ENCODE results near the gene AGPAT2.

AGPAT2 gene

GRCh38 chr9:136700959-136701667 lies 13.9 kb upstream of the AGPAT2 start:
- H3K4me3 ChIP-seq (ENCODE audit: low read depth, low read length), result no peak overlapping the region
- DNase-seq (ENCODE audit: low read depth), result no peak
- TF ChIP-seq, protein P1, sequence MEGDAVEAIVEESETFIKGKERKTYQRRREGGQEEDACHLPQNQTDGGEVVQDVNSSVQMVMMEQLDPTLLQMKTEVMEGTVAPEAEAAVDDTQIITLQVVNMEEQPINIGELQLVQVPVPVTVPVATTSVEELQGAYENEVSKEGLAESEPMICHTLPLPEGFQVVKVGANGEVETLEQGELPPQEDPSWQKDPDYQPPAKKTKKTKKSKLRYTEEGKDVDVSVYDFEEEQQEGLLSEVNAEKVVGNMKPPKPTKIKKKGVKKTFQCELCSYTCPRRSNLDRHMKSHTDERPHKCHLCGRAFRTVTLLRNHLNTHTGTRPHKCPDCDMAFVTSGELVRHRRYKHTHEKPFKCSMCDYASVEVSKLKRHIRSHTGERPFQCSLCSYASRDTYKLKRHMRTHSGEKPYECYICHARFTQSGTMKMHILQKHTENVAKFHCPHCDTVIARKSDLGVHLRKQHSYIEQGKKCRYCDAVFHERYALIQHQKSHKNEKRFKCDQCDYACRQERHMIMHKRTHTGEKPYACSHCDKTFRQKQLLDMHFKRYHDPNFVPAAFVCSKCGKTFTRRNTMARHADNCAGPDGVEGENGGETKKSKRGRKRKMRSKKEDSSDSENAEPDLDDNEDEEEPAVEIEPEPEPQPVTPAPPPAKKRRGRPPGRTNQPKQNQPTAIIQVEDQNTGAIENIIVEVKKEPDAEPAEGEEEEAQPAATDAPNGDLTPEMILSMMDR (IDR thresholded peaks at IDR 0.05; ENCODE audit: low read depth, low read length, missing control alignments), result no peak
- in situ Hi-C loops (cut with HindIII; ENCODE audit: low sequenced_read_pairs), result no loop called here

- H3K4me3 ChIP-seq (ENCODE audit: low read depth, low read length), result no peak overlapping the region
- no peak for DNase-seq (ENCODE audit: low read depth)
- in situ Hi-C loops (cut with HindIII; ENCODE audit: low sequenced_read_pairs), result no loop called here
- TF ChIP-seq, protein P1 (IDR thresholded peaks at IDR 0.05; ENCODE audit: low read depth, low read length, missing control alignments), result no peak
These were observed 13.0 kb upstream of the AGPAT2 start for GRCh38 chr9:136700304-136700703.

DNA sequence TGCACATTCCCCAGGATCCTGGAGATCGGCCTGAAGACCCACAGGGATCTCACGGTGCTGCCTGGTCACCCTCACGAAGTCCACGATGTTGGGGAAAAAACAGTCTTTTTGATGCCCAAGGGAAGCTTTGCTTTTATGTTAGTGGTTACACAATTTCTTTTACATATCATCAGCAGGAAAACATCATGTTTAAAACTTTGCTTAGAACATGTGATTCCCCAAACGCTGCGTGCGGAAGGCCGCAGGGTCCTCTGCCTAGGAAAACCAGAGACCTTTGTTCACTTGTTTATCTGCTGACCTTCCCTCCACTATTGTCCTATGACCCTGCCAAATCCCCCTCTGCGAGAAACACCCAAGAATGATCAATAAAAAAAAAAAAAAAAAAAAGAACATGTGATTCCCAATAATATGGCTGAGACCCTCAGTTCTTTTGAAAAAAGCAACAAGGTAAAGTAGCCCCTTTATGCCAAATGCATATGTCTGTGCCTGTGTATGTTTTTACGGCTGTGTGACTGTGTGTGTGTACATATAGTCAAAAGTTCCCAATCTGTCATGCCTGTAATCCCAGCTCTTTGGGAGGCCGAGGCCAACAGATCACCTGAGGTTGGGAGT lies 11.5 kb upstream of the AGPAT2 start:
- no peak overlapping the region for H3K4me3 ChIP-seq (ENCODE audit: low read depth, low read length)
- no peak for DNase-seq (ENCODE audit: low read depth)
- TF ChIP-seq, protein P1 (IDR thresholded peaks at IDR 0.05; ENCODE audit: low read depth, low read length, missing control alignments), result no peak
- in situ Hi-C loops (cut with HindIII; ENCODE audit: low sequenced_read_pairs), result no loop called here

GRCh38 chr9:136697821-136698526 lies 10.7 kb upstream of the AGPAT2 start:
- DNase-seq (ENCODE audit: low read depth), result no peak
- in situ Hi-C loops (cut with HindIII; ENCODE audit: low sequenced_read_pairs), result no loop called here
- TF ChIP-seq, protein P1 (IDR thresholded peaks at IDR 0.05; ENCODE audit: low read depth, low read length, missing control alignments), result no peak
- no peak overlapping the region for H3K4me3 ChIP-seq (ENCODE audit: low read depth, low read length)

GRCh38 chr9:136697146-136697820 lies 10.0 kb upstream of the AGPAT2 start:
- no peak overlapping the region for H3K4me3 ChIP-seq (ENCODE audit: low read depth, low read length)
- TF ChIP-seq, protein P1 (IDR thresholded peaks at IDR 0.05; ENCODE audit: low read depth, low read length, missing control alignments), result no peak
- DNase-seq (ENCODE audit: low read depth), result no peak
- in situ Hi-C loops (cut with HindIII; ENCODE audit: low sequenced_read_pairs), result no loop called here

DNA sequence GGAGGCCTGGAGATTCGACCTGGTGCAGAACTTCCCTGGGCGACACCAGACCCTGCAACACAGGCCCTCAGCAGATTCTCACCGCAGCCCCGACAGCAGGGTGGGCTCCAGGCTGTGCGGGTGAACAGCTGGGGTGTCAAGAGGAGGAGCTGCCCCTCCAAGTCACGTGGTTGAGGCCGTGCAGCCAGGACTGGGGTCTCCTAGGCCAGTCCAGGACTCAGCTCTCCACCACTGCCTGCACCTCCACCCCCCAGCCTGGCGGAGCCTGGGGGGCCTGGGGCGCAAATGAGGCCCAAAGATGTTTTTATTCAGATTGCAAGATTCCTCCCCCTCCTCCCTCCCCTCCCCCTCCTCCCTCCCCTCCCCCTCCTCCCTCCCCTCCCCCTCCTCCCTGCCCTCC lies 9.2 kb upstream of the AGPAT2 start:
- in situ Hi-C loops (cut with HindIII; ENCODE audit: low sequenced_read_pairs), result no loop called here
- TF ChIP-seq, protein P1 (IDR thresholded peaks at IDR 0.05; ENCODE audit: low read depth, low read length, missing control alignments), result no peak
- no peak overlapping the region for H3K4me3 ChIP-seq (ENCODE audit: low read depth, low read length)
- no peak for DNase-seq (ENCODE audit: low read depth)
